ENCODE data around the gene FNTB. TPM values are rescaled to one million over a fixed set of nuclear protein-coding genes. Genes with fewer than 3 reads are reported as not detected.
A peak's percentile ranks its signal among the peaks of the same experiment; 100 is the strongest.

FNTB gene, protein sequence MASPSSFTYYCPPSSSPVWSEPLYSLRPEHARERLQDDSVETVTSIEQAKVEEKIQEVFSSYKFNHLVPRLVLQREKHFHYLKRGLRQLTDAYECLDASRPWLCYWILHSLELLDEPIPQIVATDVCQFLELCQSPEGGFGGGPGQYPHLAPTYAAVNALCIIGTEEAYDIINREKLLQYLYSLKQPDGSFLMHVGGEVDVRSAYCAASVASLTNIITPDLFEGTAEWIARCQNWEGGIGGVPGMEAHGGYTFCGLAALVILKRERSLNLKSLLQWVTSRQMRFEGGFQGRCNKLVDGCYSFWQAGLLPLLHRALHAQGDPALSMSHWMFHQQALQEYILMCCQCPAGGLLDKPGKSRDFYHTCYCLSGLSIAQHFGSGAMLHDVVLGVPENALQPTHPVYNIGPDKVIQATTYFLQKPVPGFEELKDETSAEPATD
- 10 to 100 TPM; 23.5 to 46.2 TPM for total RNA-seq

- no peaks in the 10 kb centered on the region for H3K36me3 ChIP-seq
- no peaks in the 10 kb centered on the region for H3K4me1 ChIP-seq (replicated peaks)
- 0% methylated on average over 65 of the region's 65 CpGs for WGBS
- peak; percentile 92 for TF ChIP-seq POLR2AphosphoS5 (IDR thresholded peaks at IDR 0.05)
- peak; percentile 50 to 98 (median 91) for TF ChIP-seq CTCF (IDR thresholded peaks at IDR 0.05)
- TF ChIP-seq POLR2A (IDR thresholded peaks at IDR 0.05): peak; percentile 74
- no peaks in the 10 kb centered on the region for H3K9me3 ChIP-seq
- intact Hi-C loops (cut with DNase I): loop anchor here (2.0 to 5.0 kb wide), 3 partner anchors 116 to 425 kb away; partner anchors contain the start of genes FUT8 and MAX
- DNase-seq (ENCODE audit: low spot score): peak; percentile 97
- H3K27ac ChIP-seq: peak within 1 kb of the TSS; percentile 82 to 89
- peak within 1 kb of the TSS; percentile 62 to 64 for H3K4me3 ChIP-seq
- no peaks in the 10 kb centered on the region for H3K27me3 ChIP-seq (replicated peaks; ENCODE audit: insufficient read depth)
Observed at GRCh38 chr14:64986648-64987437, at the start of gene FNTB. FNTB (plus strand) TSS chr14:64986895; CDS start chr14:64986954, 59 bp downstream.

GRCh38 chr14:64937171-64937820 lies 49.4 kb upstream of the FNTB start:
- Histone ChIP-seq H3K27ac (peak overlapping the region in 1 of 2 donors; percentile 5), H3K9me3 (no peaks in the 10 kb centered on the region), H3K4me1 (replicated peaks) (no peaks in the 10 kb centered on the region), H3K36me3 (no peaks in the 10 kb centered on the region), H3K4me3 (no peak overlapping the region), H3K27me3 (replicated peaks; ENCODE audit: insufficient read depth) (no peaks in the 10 kb centered on the region)
- no peak for TF ChIP-seq CTCF (IDR thresholded peaks at IDR 0.05)
- peak; percentile 4 for TF ChIP-seq POLR2AphosphoS5 (IDR thresholded peaks at IDR 0.05)
- WGBS: 10% methylated on average over 1 of the region's 1 CpG
- no peak for DNase-seq (ENCODE audit: low spot score)
- intact Hi-C loops (cut with DNase I): no loop called here

GRCh38 chr14:64937821-64938193 lies 48.9 kb upstream of the FNTB start:
- no peak for DNase-seq (ENCODE audit: low spot score)
- H3K4me1 ChIP-seq (replicated peaks): no peaks in the 10 kb centered on the region
- peak overlapping the region; percentile 5 to 55 for H3K27ac ChIP-seq
- WGBS: 85% methylated on average over 1 of the region's 1 CpG
- intact Hi-C loops (cut with DNase I): no loop called here
- H3K4me3 ChIP-seq: no peak overlapping the region
- H3K27me3 ChIP-seq (replicated peaks; ENCODE audit: insufficient read depth): no peaks in the 10 kb centered on the region
- H3K9me3 ChIP-seq: no peaks in the 10 kb centered on the region
- TF ChIP-seq POLR2AphosphoS5 (IDR thresholded peaks at IDR 0.05) (no peak), CTCF (IDR thresholded peaks at IDR 0.05) (peak in 1 of 4 experiments; percentile 35)
- no peaks in the 10 kb centered on the region for H3K36me3 ChIP-seq

DNA sequence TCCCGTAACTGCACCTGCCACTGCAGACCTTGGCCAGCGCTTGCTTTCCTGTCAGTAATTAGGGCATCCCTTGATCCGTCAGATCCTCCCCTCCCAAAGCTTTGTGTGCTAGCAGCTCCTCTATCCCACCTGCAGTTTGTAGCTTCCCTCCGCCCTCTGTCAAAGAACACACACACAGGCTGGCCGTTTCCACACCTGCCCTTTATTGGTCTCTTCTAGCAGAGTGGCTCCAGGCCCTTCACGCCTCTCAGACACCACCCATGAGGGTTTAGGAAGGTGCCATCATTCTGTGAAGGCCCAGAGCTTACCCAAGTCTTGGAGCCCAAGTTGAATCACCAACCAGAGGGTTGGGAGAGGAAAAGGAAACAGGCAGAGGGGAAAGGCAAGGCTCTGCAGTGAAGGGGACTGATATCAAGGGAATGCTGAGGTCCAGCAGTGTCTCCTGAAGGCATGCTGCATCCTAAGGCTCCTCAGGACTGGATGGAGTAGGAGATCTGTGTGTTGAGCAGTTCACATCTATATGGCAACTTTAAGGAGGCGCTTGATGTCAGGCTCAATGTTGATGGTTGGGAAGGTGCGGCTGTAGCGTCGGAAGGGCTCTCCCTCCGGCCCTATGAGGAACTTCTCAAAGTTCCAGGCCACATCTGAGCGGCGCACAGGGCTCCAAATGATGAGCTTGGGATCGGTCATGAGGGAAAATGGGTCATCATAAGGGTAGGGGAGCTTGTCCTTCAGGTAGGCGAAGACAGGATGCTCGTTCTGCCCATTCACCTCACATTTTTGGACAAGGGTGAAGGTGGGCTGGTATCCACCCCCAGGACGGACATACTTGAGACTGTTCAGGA lies 47.5 kb upstream of the FNTB start:
- Histone ChIP-seq H3K4me1 (replicated peaks) (no peaks in the 10 kb centered on the region), H3K36me3 (no peaks in the 10 kb centered on the region), H3K9me3 (no peaks in the 10 kb centered on the region), H3K27ac (peak overlapping the region in 1 of 2 donors; percentile 10), H3K27me3 (replicated peaks; ENCODE audit: insufficient read depth) (no peaks in the 10 kb centered on the region), H3K4me3 (no peak overlapping the region)
- no peak for DNase-seq (ENCODE audit: low spot score)
- intact Hi-C loops (cut with DNase I): no loop called here
- TF ChIP-seq POLR2A (IDR thresholded peaks at IDR 0.05): no peak
- no peak for TF ChIP-seq CTCF (IDR thresholded peaks at IDR 0.05)
- no peak for TF ChIP-seq POLR2AphosphoS5 (IDR thresholded peaks at IDR 0.05)
- 83% methylated on average over 17 of the region's 17 CpGs for WGBS
